Common myeloid progenitor, CD34-positive (primary cell): ENCODE results near the gene MSI2.
A peak's percentile ranks its signal among the peaks of the same experiment; 100 is the strongest.

Experiments
- CTCF ChIA-PET: fragments of 350-600 bp; sonication (Branson Sonifier 250); formaldehyde crosslinking; loops from one replicate; lab custom pipeline; 2021; ENCODE audit warnings: antibody characterized with exemption; lab: Charles Lee
- POLR2A ChIA-PET: fragments of 350-600 bp; sonication (Branson Sonifier 250); formaldehyde crosslinking; loops from one replicate; lab custom pipeline; 2021; ENCODE audit warnings: antibody characterized with exemption; lab: Charles Lee
- DNase-seq, 3 donors: peaks; one replicate each; pipeline versions ENCODE4 v3.0.0 to v3.0.0-alpha.2; 2013
- H3K27ac ChIP-seq, 2 experiments: 1 replicate in 1 of 2; 2 replicates in 1 of 2; pipeline ENCODE4 v1.7.0; 2013; ENCODE audit warnings: inconsistent platforms in 2 of 2, low read length in 2 of 2, mild to moderate bottlenecking in 2 of 2, low read depth in 1 of 2, moderate library complexity in 1 of 2; ENCODE audit not compliant: severe bottlenecking in 2 of 2, insufficient read depth in 1 of 2, poor library complexity in 1 of 2
- H3K27me3 ChIP-seq, 5 experiments: replicated peaks in 2 of 5; 1 replicate in 3 of 5; 2 replicates in 2 of 5; pipeline versions ENCODE4 v1.6.1 to v1.7.0; 2013; ENCODE audit warnings: low read length in 4 of 5, mild to moderate bottlenecking in 2 of 5, moderate library complexity in 2 of 5, inconsistent platforms in 1 of 5; ENCODE audit not compliant: insufficient read depth in 5 of 5, control insufficient read depth in 4 of 5
- H3K36me3 ChIP-seq, 4 experiments: 1 replicate in 2 of 4; 2 replicates in 2 of 4; pipeline versions ENCODE4 v1.6.1 to v1.7.0; 2013; ENCODE audit warnings: low read length in 3 of 4, control low read depth in 1 of 4, mild to moderate bottlenecking in 1 of 4; ENCODE audit not compliant: control insufficient read depth in 4 of 4, insufficient read depth in 4 of 4
- H3K4me1 ChIP-seq, 4 experiments: 1 replicate in 3 of 4; 2 replicates in 1 of 4; pipeline versions ENCODE4 v1.6.1 to v1.7.1; 2013; ENCODE audit warnings: low read length in 3 of 4, mild to moderate bottlenecking in 3 of 4, control low read depth in 1 of 4, inconsistent platforms in 1 of 4, moderate library complexity in 1 of 4; ENCODE audit not compliant: control insufficient read depth in 4 of 4, insufficient read depth in 4 of 4; ENCODE audit errors: control extremely low read depth in 1 of 4
- H3K4me3 ChIP-seq, 7 experiments: 1 replicate in 4 of 7; 2 replicates in 3 of 7; pipeline versions ENCODE4 v1.5.1 to v1.7.0; 2013; ENCODE audit warnings: mild to moderate bottlenecking in 7 of 7, low read length in 6 of 7, moderate library complexity in 6 of 7, inconsistent platforms in 2 of 7, low read depth in 2 of 7, control low read depth in 1 of 7; ENCODE audit not compliant: insufficient read depth in 4 of 7, control insufficient read depth in 1 of 7; ENCODE audit errors: extremely low read depth in 1 of 7
- H3K9me3 ChIP-seq, 5 experiments: 1 replicate in 4 of 5; 2 replicates in 1 of 5; pipeline versions ENCODE4 v1.6.1 to v1.7.1; 2013; ENCODE audit warnings: low read length in 4 of 5, mild to moderate bottlenecking in 2 of 5, inconsistent platforms in 1 of 5, low read depth in 1 of 5, moderate library complexity in 1 of 5; ENCODE audit not compliant: control insufficient read depth in 4 of 5, insufficient read depth in 2 of 5; ENCODE audit errors: control extremely low read depth in 1 of 5
- WGBS: methylation state at CpG from one replicate; pipeline ENCODE4 v1.1.5; 2013; ENCODE audit not compliant: insufficient coverage; 5-methylcytosine and 5-hydroxymethylcytosine counted together

MSI2 gene

GRCh38 chr17:57442914-57443571 is 186.7 kb downstream of the MSI2 start:
- POLR2A ChIA-PET = interaction anchor here (0.5 to 1.9 kb wide), 8 partner anchors 12 to 412 kb away, joined by 3 to 14 read pairs (median 3); no protein-coding TSS in a partner anchor
- CTCF ChIA-PET = interaction anchor here (0.7 to 3.0 kb wide), 4 partner anchors 9 to 199 kb away, joined by 3 to 18 read pairs (median 6); no protein-coding TSS in a partner anchor
- H3K9me3 ChIP-seq = no peaks in the 10 kb centered on the region
- no peaks in the 10 kb centered on the region for H3K27me3 ChIP-seq
- 2% methylated on average over 13 of the region's 16 CpGs for WGBS
- H3K27ac ChIP-seq = peak overlapping the region; percentile 89 to 93
- peaks cover 0 to 28% (median 5%) of the 10 kb centered on the region in 4 experiments for H3K36me3 ChIP-seq
- peaks cover 31 to 100% (median 99%) of the 10 kb centered on the region in 4 experiments for H3K4me1 ChIP-seq
- DNase-seq = peak; percentile 79 to 95 (median 91)
- peak overlapping the region in 2 of 7 experiments; percentile 14 to 15 for H3K4me3 ChIP-seq

GRCh38 chr17:57443781-57444180 is 187.5 kb downstream of the MSI2 start:
- POLR2A ChIA-PET = interaction anchor here (0.5 to 3.6 kb wide), 8 partner anchors 11 to 80 kb away, joined by 3 to 14 read pairs (median 3); no protein-coding TSS in a partner anchor
- Histone ChIP-seq H3K9me3 (no peaks in the 10 kb centered on the region), H3K36me3 (peaks cover 0 to 36% (median 5%) of the 10 kb centered on the region in 4 experiments), H3K4me1 (peaks cover 33 to 100% (median 99%) of the 10 kb centered on the region in 4 experiments), H3K27me3 (no peaks in the 10 kb centered on the region), H3K4me3 (peak overlapping the region in 1 of 7 experiments; percentile 14), H3K27ac (peak overlapping the region; percentile 89 to 93)
- DNase-seq = no peak
- CTCF ChIA-PET = interaction anchor here (1.0 to 3.0 kb wide), 4 partner anchors 8 to 200 kb away, joined by 3 to 18 read pairs (median 6); no protein-coding TSS in a partner anchor
- WGBS = 75% methylated on average over 3 of the region's 5 CpGs

GRCh38 chr17:57444682-57445450 is 188.5 kb downstream of the MSI2 start:
- Histone ChIP-seq H3K27ac (peak overlapping the region; percentile 56 to 93), H3K9me3 (no peaks in the 10 kb centered on the region), H3K4me3 (peak overlapping the region in 3 of 7 experiments; percentile 6 to 23 (median 14)), H3K36me3 (peaks cover 0 to 39% (median 7%) of the 10 kb centered on the region in 4 experiments), H3K4me1 (peaks cover 29 to 99% (median 98%) of the 10 kb centered on the region in 4 experiments), H3K27me3 (no peaks in the 10 kb centered on the region)
- ChIA-PET POLR2A (interaction anchor here (1.2 to 3.6 kb wide), 2 partner anchors 10 to 13 kb away, joined by 4 to 13 read pairs; no protein-coding TSS in a partner anchor), CTCF (interaction anchor here (0.9 to 2.7 kb wide), 8 partner anchors 10 to 202 kb away, joined by 3 to 18 read pairs (median 3); no protein-coding TSS in a partner anchor)
- peak in 2 of 3 donors; percentile 66 to 76 for DNase-seq
- 54% methylated on average over 9 of the region's 13 CpGs for WGBS

- WGBS = 57% methylated on average over 12 of the region's 17 CpGs
- Histone ChIP-seq H3K27ac (peak overlapping the region; percentile 56 to 93), H3K27me3 (no peaks in the 10 kb centered on the region), H3K9me3 (no peaks in the 10 kb centered on the region), H3K4me1 (peaks cover 27 to 98% (median 94%) of the 10 kb centered on the region in 4 experiments), H3K4me3 (peak overlapping the region in 4 of 7 experiments; percentile 16 to 64 (median 33)), H3K36me3 (peaks cover 0 to 41% (median 7%) of the 10 kb centered on the region in 4 experiments)
- peak in 1 of 3 donors; percentile 37 for DNase-seq
- POLR2A ChIA-PET = interaction anchor here (0.5 to 3.6 kb wide), 3 partner anchors 9 to 203 kb away, joined by 4 to 13 read pairs (median 4); no protein-coding TSS in a partner anchor
- CTCF ChIA-PET = interaction anchor here (0.9 to 2.7 kb wide), 9 partner anchors 9 to 203 kb away, joined by 3 to 18 read pairs (median 3); no protein-coding TSS in a partner anchor
Measured at GRCh38 chr17:57445772-57446472, 189.6 kb downstream of the MSI2 start.

GRCh38 chr17:57447357-57447989 is 191.2 kb downstream of the MSI2 start:
- H3K4me1 ChIP-seq = peaks cover 25 to 98% (median 94%) of the 10 kb centered on the region in 4 experiments
- no peaks in the 10 kb centered on the region for H3K9me3 ChIP-seq
- peak overlapping the region in 1 of 2 experiments; percentile 93 for H3K27ac ChIP-seq
- 98% methylated on average over 5 of the region's 10 CpGs for WGBS
- H3K36me3 ChIP-seq = peaks cover 0 to 57% (median 14%) of the 10 kb centered on the region in 4 experiments
- DNase-seq = no peak
- H3K27me3 ChIP-seq = no peaks in the 10 kb centered on the region
- peak overlapping the region in 1 of 7 experiments; percentile 3 for H3K4me3 ChIP-seq
- ChIA-PET CTCF (interaction anchor here (1.2 to 1.6 kb wide), 4 partner anchors 16 to 204 kb away, joined by 3 to 6 read pairs (median 3); no protein-coding TSS in a partner anchor), POLR2A (interaction anchor here (3.6 kb wide), 1 partner anchor 7 kb away, joined by 13 read pairs; no protein-coding TSS in a partner anchor)
